ENCODE results near the gene SPATA16. TPM values are rescaled to one million over a fixed set of nuclear protein-coding genes. Genes with fewer than 3 reads are reported as not detected.

The SPATA16 gene
- total RNA-seq, 1 experiment from 2014 or later = not detected

- no peaks in the 10 kb centered on the region for H3K36me3 ChIP-seq (replicated peaks; ENCODE audit: control insufficient read depth, insufficient read depth, low read length)
- DNase-seq = no peak
- H3K27me3 ChIP-seq (ENCODE audit: control insufficient read depth, insufficient read depth, low read length) = no peaks in the 10 kb centered on the region
- no peak overlapping the region for H3K4me3 ChIP-seq (ENCODE audit: insufficient read depth, low read depth, low read length)
Observed at GRCh38 chr3:172846706-172847105, 294.3 kb downstream of the SPATA16 start.

DNA sequence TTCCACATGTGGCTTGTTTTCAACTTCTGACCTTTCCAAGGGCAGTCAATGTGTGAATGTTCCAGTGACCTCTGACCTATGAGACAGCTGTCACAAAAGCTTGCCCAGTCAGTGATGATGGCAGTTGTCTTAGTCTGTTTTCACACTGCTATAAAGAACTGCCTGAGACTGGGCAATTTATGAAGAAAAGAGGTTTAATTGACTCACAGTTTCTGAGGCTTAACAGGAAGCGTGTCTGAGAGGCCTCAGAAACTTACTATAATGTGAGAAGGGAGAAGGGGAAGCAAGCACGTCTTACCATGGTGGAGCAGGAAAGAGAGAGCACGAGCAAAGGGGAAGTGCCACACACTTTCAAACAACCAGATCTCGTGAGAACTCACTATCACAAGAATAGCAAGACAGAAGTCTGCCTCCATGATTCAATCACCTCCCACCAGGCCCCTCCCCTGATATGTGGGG, 294.9 kb downstream of the SPATA16 start:
- DNase-seq = no peak
- H3K27me3 ChIP-seq (ENCODE audit: control insufficient read depth, insufficient read depth, low read length) = no peaks in the 10 kb centered on the region
- H3K36me3 ChIP-seq (replicated peaks; ENCODE audit: control insufficient read depth, insufficient read depth, low read length) = no peaks in the 10 kb centered on the region
- H3K4me3 ChIP-seq (ENCODE audit: insufficient read depth, low read depth, low read length) = no peak overlapping the region

DNA sequence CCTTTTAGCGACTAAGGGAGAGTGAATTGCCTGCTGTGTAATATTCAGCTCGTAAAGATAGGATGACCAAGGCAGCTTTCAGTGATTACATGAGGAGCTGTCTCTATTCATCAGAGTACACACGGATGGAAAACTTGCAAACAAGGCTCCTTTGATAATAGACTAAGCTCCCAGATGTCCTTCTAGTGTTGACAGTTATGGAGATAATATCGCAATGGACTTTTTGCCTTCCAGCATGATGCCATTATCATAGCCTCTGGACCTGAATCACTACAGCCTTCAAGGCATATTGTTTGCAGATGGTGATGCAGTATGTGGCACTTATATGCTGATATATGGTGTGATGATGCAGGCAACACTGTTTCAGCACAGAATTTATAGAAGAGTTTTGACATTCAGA, 296.6 kb downstream of the SPATA16 start:
- Histone ChIP-seq H3K36me3 (replicated peaks; ENCODE audit: control insufficient read depth, insufficient read depth, low read length) (no peaks in the 10 kb centered on the region), H3K27me3 (ENCODE audit: control insufficient read depth, insufficient read depth, low read length) (no peaks in the 10 kb centered on the region), H3K4me3 (ENCODE audit: insufficient read depth, low read depth, low read length) (no peak overlapping the region)
- no peak for DNase-seq

DNA sequence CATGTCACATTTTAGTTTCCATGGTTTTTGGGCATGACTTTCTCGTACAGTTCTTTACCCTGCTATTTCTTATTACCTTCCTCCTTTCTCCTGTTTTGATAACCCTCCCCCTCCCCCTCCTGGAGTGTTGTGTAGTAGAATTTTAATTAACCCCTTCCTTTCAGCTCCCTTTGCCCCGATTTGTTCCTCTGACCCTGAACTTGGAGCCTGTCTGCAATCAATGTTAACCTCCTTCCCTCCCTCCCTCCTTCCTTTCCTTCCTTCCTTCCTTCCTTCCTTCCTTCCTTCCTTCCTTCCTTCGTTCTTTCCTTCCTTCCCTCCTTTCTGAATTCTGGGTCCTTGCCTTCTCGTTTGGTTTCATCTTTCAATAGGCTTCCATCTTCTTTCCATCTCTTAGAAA, 300.1 kb downstream of the SPATA16 start:
- H3K4me3 ChIP-seq (ENCODE audit: insufficient read depth, low read depth, low read length) = no peak overlapping the region
- DNase-seq = no peak
- no peaks in the 10 kb centered on the region for H3K36me3 ChIP-seq (replicated peaks; ENCODE audit: control insufficient read depth, insufficient read depth, low read length)
- H3K27me3 ChIP-seq (ENCODE audit: control insufficient read depth, insufficient read depth, low read length) = no peaks in the 10 kb centered on the region

DNA sequence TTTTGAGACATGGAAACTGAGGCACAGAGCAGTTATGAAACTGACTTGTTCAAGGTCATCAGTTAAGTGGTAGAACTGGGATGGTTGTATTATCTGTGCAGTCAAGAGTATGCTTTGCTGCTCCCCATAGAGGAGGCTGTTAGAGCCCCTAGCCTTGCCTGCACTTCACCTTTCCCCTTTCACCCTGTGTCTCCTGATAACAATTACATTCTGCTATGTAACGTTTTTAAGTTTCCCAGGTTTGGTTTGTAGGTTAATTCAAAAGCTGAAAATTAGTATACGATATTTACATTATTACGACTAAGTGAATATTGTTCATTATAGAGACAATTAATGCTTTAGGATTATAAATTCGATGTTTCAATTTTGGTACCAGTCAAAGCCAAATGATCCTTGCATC, 300.6 kb downstream of the SPATA16 start:
- no peak for DNase-seq
- Histone ChIP-seq H3K36me3 (replicated peaks; ENCODE audit: control insufficient read depth, insufficient read depth, low read length) (no peaks in the 10 kb centered on the region), H3K4me3 (ENCODE audit: insufficient read depth, low read depth, low read length) (no peak overlapping the region), H3K27me3 (ENCODE audit: control insufficient read depth, insufficient read depth, low read length) (no peaks in the 10 kb centered on the region)

- Histone ChIP-seq H3K36me3 (replicated peaks; ENCODE audit: control insufficient read depth, insufficient read depth, low read length) (no peaks in the 10 kb centered on the region), H3K4me3 (ENCODE audit: insufficient read depth, low read depth, low read length) (no peak overlapping the region), H3K27me3 (ENCODE audit: control insufficient read depth, insufficient read depth, low read length) (no peaks in the 10 kb centered on the region)
- no peak for DNase-seq
Observed at GRCh38 chr3:172839679-172840078, 301.4 kb downstream of the SPATA16 start.

Data from H7 (cell line).